DOHH2 (cell line): ENCODE results near the gene CD14.

Experiments used
- H3F3A ChIP-seq: fragments of 200-600 bp; sonication (generic), shearing (Covaris generic); 2 replicates; pipeline ENCODE4 v1.6.0; 2016; ENCODE audit warnings: antibody characterized with exemption, mild to moderate bottlenecking; ENCODE audit not compliant: control insufficient read depth, insufficient read depth
- H3K27ac ChIP-seq: fragments of 200-600 bp; sonication (generic); 2 replicates; pipeline ENCODE4 v1.5.1; 2014; ENCODE audit warnings: low read depth, mild to moderate bottlenecking, low read length, moderate library complexity
- H3K27me3 ChIP-seq: fragments of 200-600 bp; sonication (generic); 2 replicates; pipeline ENCODE4 v1.6.1; 2014; ENCODE audit warnings: mild to moderate bottlenecking, low read length, mixed read lengths; ENCODE audit not compliant: control insufficient read depth
- H3K36me3 ChIP-seq: fragments of 200-600 bp; sonication (generic); 2 replicates; pipeline ENCODE4 v1.6.1; 2014; ENCODE audit warnings: mild to moderate bottlenecking, low read length, moderate library complexity, mixed read lengths; ENCODE audit not compliant: control insufficient read depth
- H3K4me1 ChIP-seq: fragments of 200-600 bp; sonication (generic); 2 replicates; pipeline ENCODE4 v1.6.1; 2014; ENCODE audit warnings: mild to moderate bottlenecking, low read length, mixed read lengths; ENCODE audit not compliant: control insufficient read depth
- H3K4me2 ChIP-seq: fragments of 200-600 bp; sonication (generic); 2 replicates; pipeline ENCODE4 v1.6.0; 2014; ENCODE audit warnings: mild to moderate bottlenecking, low read length, moderate library complexity
- H3K4me3 ChIP-seq: fragments of 200-600 bp; sonication (generic); 2 replicates; pipeline ENCODE4 v1.5.1; 2014; ENCODE audit warnings: mild to moderate bottlenecking, low read length, mixed read lengths
- H3K79me2 ChIP-seq: fragments of 200-600 bp; sonication (generic); 2 replicates; pipeline ENCODE4 v1.6.1; 2014; ENCODE audit warnings: mild to moderate bottlenecking, low read length, mixed read lengths; ENCODE audit not compliant: control insufficient read depth
- H3K9me2 ChIP-seq: fragments of 200-600 bp; sonication (generic); replicated peaks from 2 replicates; pipeline ENCODE4 v1.6.1; 2014; ENCODE audit warnings: mild to moderate bottlenecking, low read length, mixed read lengths; ENCODE audit not compliant: control insufficient read depth
- H3K9me3 ChIP-seq: fragments of 200-600 bp; sonication (generic); 2 replicates; pipeline ENCODE4 v1.6.1; 2014; ENCODE audit warnings: antibody characterized with exemption, low read length, mixed read lengths; ENCODE audit not compliant: control insufficient read depth, insufficient read depth
- H4K20me1 ChIP-seq: fragments of 200-600 bp; sonication (generic); 2 replicates; pipeline ENCODE4 v1.6.0; 2014; ENCODE audit warnings: low read depth, mild to moderate bottlenecking, antibody characterized with exemption, low read length, moderate library complexity; ENCODE audit not compliant: control insufficient read depth, insufficient read depth
- CTCF ChIP-seq: fragments of 200-600 bp; sonication (generic); IDR thresholded peaks from one replicate; pipeline ENCODE4 v1.5.1; 2014; ENCODE audit warnings: antibody characterized with exemption, mild to moderate bottlenecking, low read depth, low read length; ENCODE audit not compliant: poor library complexity, severe bottlenecking
- EZH2phosphoT487 ChIP-seq: fragments of 200-600 bp; sonication (generic); IDR thresholded peaks from 2 replicates; pipeline ENCODE4 v1.6.1; 2017; ENCODE audit warnings: borderline replicate concordance, mild to moderate bottlenecking, antibody characterized with exemption, low read length, moderate library complexity, mixed read lengths

The CD14 gene

GRCh38 chr5:140590861-140591260, 42.1 kb downstream of the CD14 start:
- no peak for TF ChIP-seq CTCF
- no peak for TF ChIP-seq EZH2phosphoT487
- H3K4me1 ChIP-seq, result no peaks in the 10 kb centered on the region
- peaks cover 11% of the 10 kb centered on the region for H3K27me3 ChIP-seq
- no peaks in the 10 kb centered on the region for H3K9me2 ChIP-seq
- no peak overlapping the region for H3K27ac ChIP-seq
- no peaks in the 10 kb centered on the region for H3K9me3 ChIP-seq
- no peaks in the 10 kb centered on the region for H3K36me3 ChIP-seq
- H3F3A ChIP-seq, result no peaks in the 10 kb centered on the region
- no peak overlapping the region for H3K4me2 ChIP-seq
- H3K79me2 ChIP-seq, result no peaks in the 10 kb centered on the region
- no peak overlapping the region for H3K4me3 ChIP-seq
- no peaks in the 10 kb centered on the region for H4K20me1 ChIP-seq

- no peaks in the 10 kb centered on the region for H4K20me1 ChIP-seq
- H3K79me2 ChIP-seq, result no peaks in the 10 kb centered on the region
- no peak overlapping the region for H3K27ac ChIP-seq
- TF ChIP-seq CTCF (no peak), EZH2phosphoT487 (no peak)
- H3K36me3 ChIP-seq, result no peaks in the 10 kb centered on the region
- H3K27me3 ChIP-seq, result peaks cover 11% of the 10 kb centered on the region
- no peak overlapping the region for H3K4me2 ChIP-seq
- H3K9me3 ChIP-seq, result no peaks in the 10 kb centered on the region
- no peaks in the 10 kb centered on the region for H3F3A ChIP-seq
- no peaks in the 10 kb centered on the region for H3K9me2 ChIP-seq
- H3K4me3 ChIP-seq, result no peak overlapping the region
- H3K4me1 ChIP-seq, result no peaks in the 10 kb centered on the region
Measured at GRCh38 chr5:140588311-140589070, 44.5 kb downstream of the CD14 start.

- H3K27ac ChIP-seq, result no peak overlapping the region
- TF ChIP-seq EZH2phosphoT487, result no peak
- no peak for TF ChIP-seq CTCF
- no peaks in the 10 kb centered on the region for H3K9me2 ChIP-seq
- H3K27me3 ChIP-seq, result peaks cover 11% of the 10 kb centered on the region
- no peaks in the 10 kb centered on the region for H3K36me3 ChIP-seq
- H3K9me3 ChIP-seq, result no peaks in the 10 kb centered on the region
- H3F3A ChIP-seq, result no peaks in the 10 kb centered on the region
- no peaks in the 10 kb centered on the region for H3K79me2 ChIP-seq
- no peak overlapping the region for H3K4me2 ChIP-seq
- no peak overlapping the region for H3K4me3 ChIP-seq
- no peaks in the 10 kb centered on the region for H3K4me1 ChIP-seq
- H4K20me1 ChIP-seq, result no peaks in the 10 kb centered on the region
Measured at GRCh38 chr5:140587495-140587894, 45.5 kb downstream of the CD14 start.
